ENCODE data around the gene GRM1.

GRM1 gene

GRCh38 chr6:146284311-146284710 is 255.4 kb downstream of the GRM1 start:
- no peaks in the 10 kb centered on the region for H3K27me3 ChIP-seq (ENCODE audit: control insufficient read depth in 5 of 5, insufficient read depth in 4 of 5, low read length in 5 of 5)
- H3K4me3 ChIP-seq (ENCODE audit: low read depth in 1 of 5, low read length in 5 of 5): no peak overlapping the region
- peaks cover 0 to 6% (median 0%) of the 10 kb centered on the region in 5 donors for H3K9me3 ChIP-seq (ENCODE audit: control insufficient read depth in 5 of 5, low read length in 5 of 5)
- no peak overlapping the region for H3K27ac ChIP-seq (ENCODE audit: low read depth, low read length)
- H3K4me1 ChIP-seq (ENCODE audit: control insufficient read depth in 5 of 5, insufficient read depth in 5 of 5, low read length in 5 of 5): no peaks in the 10 kb centered on the region
- H3K9ac ChIP-seq (ENCODE audit: low read length in 5 of 5): no peak overlapping the region
- H3K36me3 ChIP-seq (ENCODE audit: control insufficient read depth in 5 of 5, insufficient read depth in 5 of 5, low read length in 5 of 5): no peaks in the 10 kb centered on the region

DNA sequence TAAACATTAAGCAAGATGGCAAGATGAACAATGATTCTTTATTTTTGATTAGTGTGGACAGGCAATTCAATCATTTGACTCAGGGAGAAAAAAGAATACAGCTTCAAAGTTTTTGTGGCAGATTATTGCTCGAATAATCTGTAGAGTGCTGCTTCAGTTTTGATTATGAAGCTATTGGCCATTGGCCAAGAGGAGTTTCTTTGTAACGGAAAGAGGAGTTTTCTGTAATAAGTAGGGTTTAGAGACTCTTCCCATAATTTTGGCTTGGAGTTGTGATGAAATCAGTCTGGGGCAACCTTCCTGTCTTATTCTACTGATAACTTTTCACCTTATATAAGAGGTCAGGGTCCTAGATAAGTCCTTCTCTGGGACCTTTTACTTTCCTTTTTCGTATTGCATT is 258.1 kb downstream of the GRM1 start:
- Histone ChIP-seq H3K4me3 (ENCODE audit: low read depth in 1 of 5, low read length in 5 of 5) (no peak overlapping the region), H3K9ac (ENCODE audit: low read length in 5 of 5) (no peak overlapping the region), H3K27ac (ENCODE audit: low read depth, low read length) (no peak overlapping the region), H3K4me1 (ENCODE audit: control insufficient read depth in 5 of 5, insufficient read depth in 5 of 5, low read length in 5 of 5) (peaks cover 0 to 6% (median 5%) of the 10 kb centered on the region in 5 donors), H3K36me3 (ENCODE audit: control insufficient read depth in 5 of 5, insufficient read depth in 5 of 5, low read length in 5 of 5) (no peaks in the 10 kb centered on the region), H3K9me3 (ENCODE audit: control insufficient read depth in 5 of 5, low read length in 5 of 5) (peaks cover 0 to 6% (median 0%) of the 10 kb centered on the region in 5 donors), H3K27me3 (ENCODE audit: control insufficient read depth in 5 of 5, insufficient read depth in 4 of 5, low read length in 5 of 5) (no peaks in the 10 kb centered on the region)

DNA sequence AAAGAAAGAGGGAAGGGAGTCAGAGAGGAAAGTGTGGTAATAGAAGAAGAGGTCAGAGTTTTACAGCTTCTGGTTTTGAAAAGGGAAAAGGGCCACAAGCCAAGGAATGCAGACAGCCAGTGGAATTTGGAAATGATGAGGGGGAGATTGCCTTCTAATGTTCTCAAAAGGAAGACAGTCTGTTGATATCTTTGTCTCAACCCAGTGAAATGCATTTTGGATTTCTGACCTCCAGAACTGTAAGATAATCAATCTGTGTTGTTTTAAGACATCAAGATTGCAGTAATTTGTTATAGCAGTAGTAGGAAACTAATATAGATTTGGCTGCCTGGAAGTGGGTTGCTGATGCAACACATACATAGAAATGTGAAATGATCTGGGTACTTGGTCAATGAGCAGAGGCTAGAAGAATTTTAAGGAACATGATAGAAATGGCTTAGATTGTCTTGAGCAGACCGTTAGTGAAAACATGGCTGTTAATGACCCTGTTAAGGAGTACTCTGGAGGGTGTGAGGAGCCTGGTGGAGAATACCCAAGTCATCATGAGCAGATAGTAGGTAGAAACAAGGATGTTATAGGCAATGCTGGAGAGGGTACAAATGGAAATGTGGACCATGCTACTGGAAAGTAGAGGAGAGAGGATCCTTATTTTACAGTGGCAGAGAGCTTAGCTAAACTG is 259.0 kb downstream of the GRM1 start:
- no peaks in the 10 kb centered on the region for H3K36me3 ChIP-seq (ENCODE audit: control insufficient read depth in 5 of 5, insufficient read depth in 5 of 5, low read length in 5 of 5)
- peaks cover 0 to 6% (median 5%) of the 10 kb centered on the region in 5 donors for H3K4me1 ChIP-seq (ENCODE audit: control insufficient read depth in 5 of 5, insufficient read depth in 5 of 5, low read length in 5 of 5)
- H3K4me3 ChIP-seq (ENCODE audit: low read depth in 1 of 5, low read length in 5 of 5): no peak overlapping the region
- H3K27ac ChIP-seq (ENCODE audit: low read depth, low read length): no peak overlapping the region
- H3K9me3 ChIP-seq (ENCODE audit: control insufficient read depth in 5 of 5, low read length in 5 of 5): peaks cover 0 to 6% (median 0%) of the 10 kb centered on the region in 5 donors
- no peak overlapping the region for H3K9ac ChIP-seq (ENCODE audit: low read length in 5 of 5)
- H3K27me3 ChIP-seq (ENCODE audit: control insufficient read depth in 5 of 5, insufficient read depth in 4 of 5, low read length in 5 of 5): no peaks in the 10 kb centered on the region

- H3K9me3 ChIP-seq (ENCODE audit: control insufficient read depth in 5 of 5, low read length in 5 of 5): peaks cover 0 to 6% (median 0%) of the 10 kb centered on the region in 5 donors
- H3K36me3 ChIP-seq (ENCODE audit: control insufficient read depth in 5 of 5, insufficient read depth in 5 of 5, low read length in 5 of 5): no peaks in the 10 kb centered on the region
- H3K4me3 ChIP-seq (ENCODE audit: low read depth in 1 of 5, low read length in 5 of 5): no peak overlapping the region
- no peak overlapping the region for H3K9ac ChIP-seq (ENCODE audit: low read length in 5 of 5)
- H3K4me1 ChIP-seq (ENCODE audit: control insufficient read depth in 5 of 5, insufficient read depth in 5 of 5, low read length in 5 of 5): peaks cover 0 to 6% (median 5%) of the 10 kb centered on the region in 5 donors
- H3K27me3 ChIP-seq (ENCODE audit: control insufficient read depth in 5 of 5, insufficient read depth in 4 of 5, low read length in 5 of 5): no peaks in the 10 kb centered on the region
- H3K27ac ChIP-seq (ENCODE audit: low read depth, low read length): no peak overlapping the region
These were observed 261.1 kb downstream of the GRM1 start for GRCh38 chr6:146289816-146290588.

DNA sequence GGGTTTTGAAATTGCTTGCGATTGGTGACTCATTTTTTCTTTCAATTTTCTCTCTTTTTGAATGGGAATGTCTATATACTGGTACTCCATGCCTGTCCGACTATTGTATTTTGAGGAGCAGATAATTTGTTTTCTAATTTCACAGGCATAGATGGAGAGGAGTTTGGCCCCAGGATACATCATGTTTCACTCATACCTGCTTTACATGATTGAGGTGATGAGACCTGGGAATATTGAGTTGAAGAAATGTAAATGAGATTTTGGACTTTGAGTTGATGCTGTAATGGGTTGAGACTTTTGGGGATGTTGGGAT is 261.7 kb downstream of the GRM1 start:
- Histone ChIP-seq H3K9me3 (ENCODE audit: control insufficient read depth in 5 of 5, low read length in 5 of 5) (peaks cover 0 to 6% (median 0%) of the 10 kb centered on the region in 5 donors), H3K27ac (ENCODE audit: low read depth, low read length) (no peak overlapping the region), H3K27me3 (ENCODE audit: control insufficient read depth in 5 of 5, insufficient read depth in 4 of 5, low read length in 5 of 5) (no peaks in the 10 kb centered on the region), H3K36me3 (ENCODE audit: control insufficient read depth in 5 of 5, insufficient read depth in 5 of 5, low read length in 5 of 5) (no peaks in the 10 kb centered on the region), H3K9ac (ENCODE audit: low read length in 5 of 5) (no peak overlapping the region), H3K4me1 (ENCODE audit: control insufficient read depth in 5 of 5, insufficient read depth in 5 of 5, low read length in 5 of 5) (peaks cover 0 to 6% (median 5%) of the 10 kb centered on the region in 5 donors), H3K4me3 (ENCODE audit: low read depth in 1 of 5, low read length in 5 of 5) (no peak overlapping the region)

DNA sequence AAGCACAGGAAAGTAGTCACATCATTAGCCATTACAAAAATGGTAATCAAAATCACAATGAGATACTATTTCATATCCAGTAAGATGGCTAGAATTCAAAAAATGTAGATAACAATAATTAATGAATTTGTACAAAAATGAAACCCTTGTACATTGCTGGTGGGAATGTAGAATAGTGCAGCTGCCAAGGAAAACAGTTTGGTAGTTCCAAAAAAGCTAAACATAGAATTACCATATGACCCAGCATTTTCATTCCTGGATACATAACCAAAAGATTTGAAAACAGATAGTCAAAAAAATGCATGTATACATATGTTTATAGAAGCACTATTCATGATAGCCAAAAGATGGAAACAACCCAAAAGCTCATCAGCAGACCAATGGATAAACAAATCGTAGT is 263.6 kb downstream of the GRM1 start:
- Histone ChIP-seq H3K4me3 (ENCODE audit: low read depth in 1 of 5, low read length in 5 of 5) (no peak overlapping the region), H3K9ac (ENCODE audit: low read length in 5 of 5) (no peak overlapping the region), H3K27me3 (ENCODE audit: control insufficient read depth in 5 of 5, insufficient read depth in 4 of 5, low read length in 5 of 5) (no peaks in the 10 kb centered on the region)

GRCh38 chr6:146295695-146296094 is 266.8 kb downstream of the GRM1 start:
- H3K27ac ChIP-seq (ENCODE audit: low read depth, low read length): no peak overlapping the region
- H3K9me3 ChIP-seq (ENCODE audit: control insufficient read depth in 5 of 5, low read length in 5 of 5): no peaks in the 10 kb centered on the region
- peaks cover 0 to 2% (median 0%) of the 10 kb centered on the region in 5 donors for H3K4me1 ChIP-seq (ENCODE audit: control insufficient read depth in 5 of 5, insufficient read depth in 5 of 5, low read length in 5 of 5)
- H3K36me3 ChIP-seq (ENCODE audit: control insufficient read depth in 5 of 5, insufficient read depth in 5 of 5, low read length in 5 of 5): no peaks in the 10 kb centered on the region
- H3K9ac ChIP-seq (ENCODE audit: low read length in 5 of 5): no peak overlapping the region
- no peak overlapping the region for H3K4me3 ChIP-seq (ENCODE audit: low read depth in 1 of 5, low read length in 5 of 5)
- H3K27me3 ChIP-seq (ENCODE audit: control insufficient read depth in 5 of 5, insufficient read depth in 4 of 5, low read length in 5 of 5): no peaks in the 10 kb centered on the region

More for the DNA sequence above, 263.6 kb downstream of the GRM1 start:
- no peak overlapping the region for H3K27ac ChIP-seq (ENCODE audit: low read depth, low read length)
- peaks cover 0 to 6% (median 5%) of the 10 kb centered on the region in 5 donors for H3K4me1 ChIP-seq (ENCODE audit: control insufficient read depth in 5 of 5, insufficient read depth in 5 of 5, low read length in 5 of 5)
- H3K9me3 ChIP-seq (ENCODE audit: control insufficient read depth in 5 of 5, low read length in 5 of 5): peaks cover 0 to 6% (median 0%) of the 10 kb centered on the region in 5 donors
- no peaks in the 10 kb centered on the region for H3K36me3 ChIP-seq (ENCODE audit: control insufficient read depth in 5 of 5, insufficient read depth in 5 of 5, low read length in 5 of 5)

GRCh38 chr6:146297815-146298214 is 269.0 kb downstream of the GRM1 start:
- Histone ChIP-seq H3K27me3 (ENCODE audit: control insufficient read depth in 5 of 5, insufficient read depth in 4 of 5, low read length in 5 of 5) (no peaks in the 10 kb centered on the region), H3K4me3 (ENCODE audit: low read depth in 1 of 5, low read length in 5 of 5) (no peak overlapping the region), H3K36me3 (ENCODE audit: control insufficient read depth in 5 of 5, insufficient read depth in 5 of 5, low read length in 5 of 5) (no peaks in the 10 kb centered on the region), H3K9me3 (ENCODE audit: control insufficient read depth in 5 of 5, low read length in 5 of 5) (no peaks in the 10 kb centered on the region), H3K9ac (ENCODE audit: low read length in 5 of 5) (no peak overlapping the region), H3K27ac (ENCODE audit: low read depth, low read length) (no peak overlapping the region), H3K4me1 (ENCODE audit: control insufficient read depth in 5 of 5, insufficient read depth in 5 of 5, low read length in 5 of 5) (no peaks in the 10 kb centered on the region)

DNA sequence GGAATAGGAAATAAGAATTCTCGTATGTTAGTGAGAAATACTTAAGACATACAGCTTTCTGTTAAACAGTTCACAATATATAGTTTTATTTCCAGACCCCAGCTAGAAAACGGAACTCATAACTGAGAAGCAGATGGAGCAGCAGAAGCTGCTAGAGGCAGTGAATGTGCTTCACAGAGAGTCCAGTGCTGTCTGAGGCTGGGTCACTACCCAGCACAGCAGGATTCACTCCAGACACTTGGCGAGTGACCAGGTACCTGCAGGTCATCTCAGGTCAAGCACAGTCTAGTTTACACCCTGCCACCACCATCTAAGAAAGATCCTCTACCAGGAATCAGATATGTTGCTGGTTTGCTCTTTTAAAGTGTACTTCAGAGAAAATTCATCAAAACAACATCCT is 271.7 kb downstream of the GRM1 start:
- Histone ChIP-seq H3K36me3 (ENCODE audit: control insufficient read depth in 5 of 5, insufficient read depth in 5 of 5, low read length in 5 of 5) (no peaks in the 10 kb centered on the region), H3K27ac (ENCODE audit: low read depth, low read length) (no peak overlapping the region), H3K27me3 (ENCODE audit: control insufficient read depth in 5 of 5, insufficient read depth in 4 of 5, low read length in 5 of 5) (no peaks in the 10 kb centered on the region), H3K9me3 (ENCODE audit: control insufficient read depth in 5 of 5, low read length in 5 of 5) (no peaks in the 10 kb centered on the region), H3K4me3 (ENCODE audit: low read depth in 1 of 5, low read length in 5 of 5) (no peak overlapping the region), H3K9ac (ENCODE audit: low read length in 5 of 5) (no peak overlapping the region), H3K4me1 (ENCODE audit: control insufficient read depth in 5 of 5, insufficient read depth in 5 of 5, low read length in 5 of 5) (peaks cover 0 to 4% (median 0%) of the 10 kb centered on the region in 5 donors)

- H3K4me3 ChIP-seq (ENCODE audit: low read depth in 1 of 5, low read length in 5 of 5): no peak overlapping the region
- H3K36me3 ChIP-seq (ENCODE audit: control insufficient read depth in 5 of 5, insufficient read depth in 5 of 5, low read length in 5 of 5): no peaks in the 10 kb centered on the region
- H3K27me3 ChIP-seq (ENCODE audit: control insufficient read depth in 5 of 5, insufficient read depth in 4 of 5, low read length in 5 of 5): no peaks in the 10 kb centered on the region
- no peak overlapping the region for H3K9ac ChIP-seq (ENCODE audit: low read length in 5 of 5)
- no peak overlapping the region for H3K27ac ChIP-seq (ENCODE audit: low read depth, low read length)
- H3K4me1 ChIP-seq (ENCODE audit: control insufficient read depth in 5 of 5, insufficient read depth in 5 of 5, low read length in 5 of 5): peaks cover 0 to 4% (median 0%) of the 10 kb centered on the region in 5 donors
- H3K9me3 ChIP-seq (ENCODE audit: control insufficient read depth in 5 of 5, low read length in 5 of 5): no peaks in the 10 kb centered on the region
These were observed 272.9 kb downstream of the GRM1 start for GRCh38 chr6:146301764-146302163.
